GM20000 (cell line): ENCODE data around the gene KLRK1.
A peak's percentile ranks its signal among the peaks of the same experiment; 100 is the strongest.
"Not testable (repeated sequence)": the region's sequence is repeated elsewhere in the genome, so short reads cannot be mapped to it uniquely, and the experiment has no call there.

ENCODE experiments used
- DNase-seq: peaks from one replicate; pipeline ENCODE4 v3.0.0; 2012; ENCODE audit warnings: low spot score
- CTCF ChIP-seq: IDR thresholded peaks from 2 replicates; pipeline ENCODE4 v1.5.1; 2012; ENCODE audit warnings: mild to moderate bottlenecking, control low read depth; ENCODE audit errors: extremely low read depth, missing control alignments

The KLRK1 gene

GRCh38 chr12:10341892-10342509, 47.8 kb downstream of the KLRK1 start:
- TF ChIP-seq CTCF, result no peak
- no peak for DNase-seq

- not testable (repeated sequence) for DNase-seq
These were observed 48.9 kb downstream of the KLRK1 start for GRCh38 chr12:10340946-10341345.

- no peak for DNase-seq
These were observed 50.6 kb downstream of the KLRK1 start for GRCh38 chr12:10339053-10339840.

GRCh38 chr12:10338470-10338869, 51.4 kb downstream of the KLRK1 start:
- DNase-seq, result not testable (repeated sequence)

More at GRCh38 chr12:10339053-10339840, 50.6 kb downstream of the KLRK1 start:
- no peak for TF ChIP-seq CTCF

GRCh38 chr12:10336196-10336595, 53.6 kb downstream of the KLRK1 start:
- not testable (repeated sequence) for DNase-seq

- DNase-seq, result peak; percentile 39
- TF ChIP-seq CTCF, result peak; percentile 38
These were observed 58.1 kb downstream of the KLRK1 start for GRCh38 chr12:10331642-10332239.

- not testable (repeated sequence) for DNase-seq
These were observed 61.1 kb downstream of the KLRK1 start for GRCh38 chr12:10328691-10329090.
